ENCODE data around the gene FAM234A.
A peak's percentile ranks its signal among the peaks of the same experiment; 100 is the strongest.
"Not testable (repeated sequence)": the region's sequence is repeated elsewhere in the genome, so short reads cannot be mapped to it uniquely, and the experiment has no call there.

Gene FAM234A

GRCh38 chr16:266258-267164 lies 31.9 kb downstream of the FAM234A start:
- DNase-seq, result no peak

GRCh38 chr16:267562-267961 lies 32.9 kb downstream of the FAM234A start:
- not testable (repeated sequence) for DNase-seq

GRCh38 chr16:268141-269053 lies 33.8 kb downstream of the FAM234A start:
- no peak for DNase-seq

- no peak for DNase-seq
Measured at GRCh38 chr16:269061-269796, 34.6 kb downstream of the FAM234A start.

- no peak for DNase-seq
Measured at GRCh38 chr16:270381-271255, 36.0 kb downstream of the FAM234A start.

GRCh38 chr16:272633-273546 lies 38.3 kb downstream of the FAM234A start:
- no peak for DNase-seq

- DNase-seq, result no peak
Measured at GRCh38 chr16:273547-274421, 39.2 kb downstream of the FAM234A start.

GRCh38 chr16:275041-275641 lies 40.5 kb downstream of the FAM234A start:
- DNase-seq, result no peak

- DNase-seq, result no peak
Measured at GRCh38 chr16:275786-276232, 41.2 kb downstream of the FAM234A start, which contains the start of gene RGS11. RGS11 (minus strand) TSS chr16:275944; CDS start chr16:275911, 33 bp downstream.

GRCh38 chr16:276426-277077 lies 41.9 kb downstream of the FAM234A start:
- DNase-seq, result no peak

GRCh38 chr16:278863-279366 lies 44.3 kb downstream of the FAM234A start:
- DNase-seq, result peak; percentile 54

- DNase-seq, result no peak
Measured at GRCh38 chr16:279531-279930, 44.9 kb downstream of the FAM234A start.

GRCh38 chr16:280005-280460 lies 45.4 kb downstream of the FAM234A start:
- DNase-seq, result no peak

- DNase-seq, result no peak
Measured at GRCh38 chr16:280552-280951, 45.9 kb downstream of the FAM234A start, which contains the start of gene ARHGDIG. ARHGDIG (plus strand) TSS chr16:280591; CDS start chr16:280681, 90 bp downstream.

GRCh38 chr16:280991-281659 lies 46.5 kb downstream of the FAM234A start:
- DNase-seq, result no peak

GRCh38 chr16:281660-282255 lies 47.1 kb downstream of the FAM234A start:
- DNase-seq, result no peak

- DNase-seq, result no peak
Measured at GRCh38 chr16:282491-282890, 47.9 kb downstream of the FAM234A start.
